ENCODE results near the gene BCAR3.

DNA sequence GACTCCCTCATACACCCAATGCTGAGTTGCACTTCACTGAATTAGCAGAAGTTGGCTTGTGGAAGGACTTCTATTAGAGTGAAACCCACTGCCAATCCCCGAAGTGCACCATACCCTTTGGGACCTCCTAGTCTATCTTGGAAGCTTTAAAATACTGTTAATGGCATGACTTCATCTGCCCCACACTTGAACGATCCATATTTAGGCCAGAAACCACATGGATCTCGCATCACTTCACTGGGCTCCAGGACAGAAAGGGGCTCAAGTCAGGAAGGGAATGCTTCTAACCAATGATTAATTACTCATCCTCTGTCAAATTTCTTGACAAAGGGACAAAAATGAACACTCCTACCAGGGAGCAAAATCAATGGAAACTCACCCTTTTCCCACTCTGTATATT, 69.1 kb downstream of the BCAR3 start:
- TF ChIP-seq, protein P1, sequence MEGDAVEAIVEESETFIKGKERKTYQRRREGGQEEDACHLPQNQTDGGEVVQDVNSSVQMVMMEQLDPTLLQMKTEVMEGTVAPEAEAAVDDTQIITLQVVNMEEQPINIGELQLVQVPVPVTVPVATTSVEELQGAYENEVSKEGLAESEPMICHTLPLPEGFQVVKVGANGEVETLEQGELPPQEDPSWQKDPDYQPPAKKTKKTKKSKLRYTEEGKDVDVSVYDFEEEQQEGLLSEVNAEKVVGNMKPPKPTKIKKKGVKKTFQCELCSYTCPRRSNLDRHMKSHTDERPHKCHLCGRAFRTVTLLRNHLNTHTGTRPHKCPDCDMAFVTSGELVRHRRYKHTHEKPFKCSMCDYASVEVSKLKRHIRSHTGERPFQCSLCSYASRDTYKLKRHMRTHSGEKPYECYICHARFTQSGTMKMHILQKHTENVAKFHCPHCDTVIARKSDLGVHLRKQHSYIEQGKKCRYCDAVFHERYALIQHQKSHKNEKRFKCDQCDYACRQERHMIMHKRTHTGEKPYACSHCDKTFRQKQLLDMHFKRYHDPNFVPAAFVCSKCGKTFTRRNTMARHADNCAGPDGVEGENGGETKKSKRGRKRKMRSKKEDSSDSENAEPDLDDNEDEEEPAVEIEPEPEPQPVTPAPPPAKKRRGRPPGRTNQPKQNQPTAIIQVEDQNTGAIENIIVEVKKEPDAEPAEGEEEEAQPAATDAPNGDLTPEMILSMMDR (IDR thresholded peaks at IDR 0.05): no peak
- no peak for TF ChIP-seq EZH2 (IDR thresholded peaks at IDR 0.05)
